ENCODE results near the gene PLK1.

DNA sequence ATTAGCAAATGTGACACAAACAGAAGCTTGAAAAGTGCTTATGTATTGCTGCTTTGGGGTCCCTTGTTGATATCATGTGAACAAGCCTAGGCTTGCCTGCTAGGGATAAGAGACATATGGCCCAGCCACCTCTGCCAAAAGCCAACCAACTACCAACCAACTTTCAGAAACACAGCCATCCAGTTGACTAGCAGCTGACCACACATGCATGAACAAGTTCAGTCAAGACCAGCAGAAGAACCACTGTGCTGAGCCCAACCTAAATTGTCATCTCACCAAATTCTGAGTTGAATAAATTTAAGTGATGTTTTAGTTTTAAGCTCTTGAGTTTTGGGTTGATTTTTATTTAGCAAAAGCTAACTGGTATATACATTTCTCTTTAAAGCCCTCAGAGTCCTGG is 30.8 kb downstream of the PLK1 start:
- TF ChIP-seq, protein P1, sequence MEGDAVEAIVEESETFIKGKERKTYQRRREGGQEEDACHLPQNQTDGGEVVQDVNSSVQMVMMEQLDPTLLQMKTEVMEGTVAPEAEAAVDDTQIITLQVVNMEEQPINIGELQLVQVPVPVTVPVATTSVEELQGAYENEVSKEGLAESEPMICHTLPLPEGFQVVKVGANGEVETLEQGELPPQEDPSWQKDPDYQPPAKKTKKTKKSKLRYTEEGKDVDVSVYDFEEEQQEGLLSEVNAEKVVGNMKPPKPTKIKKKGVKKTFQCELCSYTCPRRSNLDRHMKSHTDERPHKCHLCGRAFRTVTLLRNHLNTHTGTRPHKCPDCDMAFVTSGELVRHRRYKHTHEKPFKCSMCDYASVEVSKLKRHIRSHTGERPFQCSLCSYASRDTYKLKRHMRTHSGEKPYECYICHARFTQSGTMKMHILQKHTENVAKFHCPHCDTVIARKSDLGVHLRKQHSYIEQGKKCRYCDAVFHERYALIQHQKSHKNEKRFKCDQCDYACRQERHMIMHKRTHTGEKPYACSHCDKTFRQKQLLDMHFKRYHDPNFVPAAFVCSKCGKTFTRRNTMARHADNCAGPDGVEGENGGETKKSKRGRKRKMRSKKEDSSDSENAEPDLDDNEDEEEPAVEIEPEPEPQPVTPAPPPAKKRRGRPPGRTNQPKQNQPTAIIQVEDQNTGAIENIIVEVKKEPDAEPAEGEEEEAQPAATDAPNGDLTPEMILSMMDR (IDR thresholded peaks at IDR 0.05; ENCODE audit: low read length), result no peak
- TF ChIP-seq EZH2 (optimal IDR thresholded peaks at IDR 0.05; ENCODE audit: low read depth, low read length), result no peak
